GM19023 (cell line): Measurements from ENCODE around the gene SHLD2.
"Not testable (repeated sequence)": the region's sequence is repeated elsewhere in the genome, so short reads cannot be mapped to it uniquely, and the experiment has no call there.

Source experiments
- ATAC-seq: cut with Tn5 transposase; IDR thresholded peaks from one replicate; pipeline ENCODE4 v1.9.1; 2021; ENCODE audit warnings: mild to moderate bottlenecking, moderate library complexity; ENCODE audit not compliant: unreplicated experiment

The SHLD2 gene

GRCh38 chr10:87210309-87210708, 115.3 kb downstream of the SHLD2 start:
- ATAC-seq, result not testable (repeated sequence)

DNA sequence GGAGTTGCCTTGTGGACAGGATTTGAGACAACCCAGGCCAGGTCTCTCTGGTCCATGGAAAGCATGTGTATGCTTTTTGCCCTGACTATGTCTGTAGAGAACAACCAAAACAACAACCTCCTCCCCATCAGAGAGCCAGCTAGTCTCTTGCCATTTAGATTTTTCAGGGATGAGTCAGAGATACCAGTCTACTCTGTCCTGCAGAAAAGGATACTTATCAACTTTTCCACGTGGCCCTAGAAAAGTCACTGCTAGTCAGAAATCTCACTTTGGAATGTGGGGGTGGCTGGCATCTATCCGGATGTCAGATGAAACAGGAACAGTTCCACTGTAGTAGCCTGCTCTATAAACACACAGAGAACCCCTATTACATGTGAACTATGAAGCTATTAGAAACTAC, 116.8 kb downstream of the SHLD2 start:
- ATAC-seq, result not testable (repeated sequence)

DNA sequence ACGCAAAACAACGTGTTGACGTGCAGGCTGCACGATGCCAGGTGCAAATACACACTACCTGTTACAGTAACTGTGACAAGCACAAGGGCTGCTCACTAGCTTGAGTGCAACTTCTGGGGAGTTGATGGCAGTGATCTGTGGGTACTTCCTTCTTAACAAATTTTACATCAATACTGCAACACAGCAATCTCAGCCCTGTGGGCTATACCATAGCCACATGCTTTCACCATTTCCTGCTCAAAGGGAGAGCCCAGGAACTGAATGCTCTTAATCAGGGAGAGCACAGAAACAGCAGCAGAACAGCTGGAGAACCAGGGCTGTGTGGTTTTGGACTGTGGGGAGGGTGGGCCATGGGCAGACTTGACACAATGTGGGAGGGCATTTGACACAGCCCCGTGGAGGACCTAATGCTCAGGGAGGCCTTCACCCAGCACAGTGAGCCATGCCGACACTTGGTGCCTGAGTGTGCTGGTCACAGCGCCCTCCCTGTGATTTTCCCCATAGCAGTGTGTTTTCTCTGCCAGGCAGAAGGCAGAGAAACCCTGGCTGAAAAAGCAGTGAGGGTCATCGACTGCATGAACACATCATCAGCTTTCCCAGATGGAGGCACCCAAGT, 118.3 kb downstream of the SHLD2 start:
- ATAC-seq, result not testable (repeated sequence)

GRCh38 chr10:87213806-87214205, 118.8 kb downstream of the SHLD2 start:
- not testable (repeated sequence) for ATAC-seq

DNA sequence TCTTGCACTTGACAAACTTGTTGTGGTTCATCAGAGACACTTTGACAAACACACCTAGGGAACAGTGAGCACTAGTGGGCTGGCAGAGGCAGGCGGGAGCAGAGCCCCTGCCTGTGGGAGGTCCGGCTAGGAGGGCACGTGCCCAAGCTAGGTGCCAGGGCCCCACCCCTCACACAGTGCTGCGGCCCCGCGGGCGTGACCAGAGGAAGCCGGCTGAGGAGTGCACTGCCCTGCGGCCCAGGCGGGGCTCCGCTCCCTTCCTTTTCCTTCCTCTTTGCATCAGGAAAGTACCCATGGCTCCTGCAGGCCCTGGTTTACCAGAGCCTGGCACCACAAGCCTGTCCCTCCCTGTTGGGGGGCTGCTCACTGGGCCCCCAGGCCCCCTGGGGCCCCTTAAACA, 121.1 kb downstream of the SHLD2 start:
- ATAC-seq, result not testable (repeated sequence)

- ATAC-seq, result not testable (repeated sequence)
Measured at GRCh38 chr10:87219370-87219769, 124.4 kb downstream of the SHLD2 start.

- not testable (repeated sequence) for ATAC-seq
Measured at GRCh38 chr10:87222789-87223188, 127.8 kb downstream of the SHLD2 start.

GRCh38 chr10:87225148-87225547, 130.1 kb downstream of the SHLD2 start, which contains the start of gene NUTM2A:
TSS of gene NUTM2A (plus strand) at chr10:87225448. CDS start at chr10:87225831, 383 bp downstream.
- ATAC-seq, result not testable (repeated sequence)

- ATAC-seq, result not testable (repeated sequence)
Measured at GRCh38 chr10:87228247-87228646, 133.2 kb downstream of the SHLD2 start.

GRCh38 chr10:87229211-87229610, 134.2 kb downstream of the SHLD2 start:
- ATAC-seq, result not testable (repeated sequence)

GRCh38 chr10:87234854-87235253, 139.8 kb downstream of the SHLD2 start:
- not testable (repeated sequence) for ATAC-seq

- not testable (repeated sequence) for ATAC-seq
Measured at GRCh38 chr10:87237244-87237643, 142.2 kb downstream of the SHLD2 start.

DNA sequence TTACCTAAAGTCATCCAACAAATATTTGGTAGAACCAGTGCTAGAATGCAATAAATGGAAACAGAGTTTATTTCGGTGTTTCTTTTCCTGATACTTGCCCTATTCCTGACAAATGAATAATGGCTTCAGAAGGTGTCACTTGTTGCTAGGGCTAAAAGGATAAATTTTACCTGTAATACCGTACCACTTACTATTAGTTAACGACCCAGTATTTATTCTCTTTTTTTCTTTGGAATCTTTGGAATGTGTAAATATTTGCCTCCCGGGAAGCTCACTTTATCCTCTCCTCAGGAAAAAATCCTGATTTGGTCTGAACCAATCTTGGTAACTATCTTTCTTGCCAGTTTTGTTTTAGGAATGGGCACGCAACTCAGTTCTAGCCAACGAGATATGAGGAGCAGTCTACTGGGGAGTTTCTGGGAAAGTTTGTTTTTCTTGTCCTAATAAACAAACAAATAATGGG, 144.4 kb downstream of the SHLD2 start:
- not testable (repeated sequence) for ATAC-seq
